HCT116 (cell line): ENCODE results near the gene TBRG4. TPM values are rescaled to one million over a fixed set of nuclear protein-coding genes. Genes with fewer than 3 reads are reported as not detected.

Experiments used
- ATAC-seq: fragments of 200-7000 bp; cut with Tn5 transposase; 2 replicates; pipeline ENCODE4 v1.9.1; 2020; ENCODE audit warnings: mild to moderate bottlenecking, moderate library complexity
- BruUV-seq: library from RNA; stranded (reverse); fragments of 400-500 nt; replicated peaks from 2 replicates; lab custom pipeline; 2021; lab: Mats Ljungman, UMichigan
- CTCF ChIA-PET: fragments of 300-600 bp; sonication (Branson Sonifier 250); formaldehyde crosslinking; loops from one replicate; lab custom pipeline; 2021; ENCODE audit warnings: antibody characterized with exemption; lab: Charles Lee
- POLR2A ChIA-PET: fragments of 300-600, 350-600 bp; sonication (Branson Sonifier 250); formaldehyde crosslinking; loops from one replicate; lab custom pipeline; 2021; ENCODE audit warnings: antibody characterized with exemption; lab: Charles Lee
- RAD21 ChIA-PET, 2 experiments: fragments of 300-600 bp; sonication (Branson Sonifier 250); formaldehyde crosslinking; loops; one replicate each; lab custom pipeline; 2023; ENCODE audit warnings: low total read pairs in 2 of 2; ENCODE audit not compliant: uncharacterized antibody in 2 of 2, unreplicated experiment in 2 of 2, low non-redundant PET in 1 of 2; lab: Charles Lee
- DNase-seq: peaks from one replicate; pipeline ENCODE4 v3.0.0-alpha.2; 2010; ENCODE audit warnings: low read depth, low spot score
- H2AFZ ChIP-seq: fragments of 200-600 bp; shearing (Covaris generic), sonication (generic); 2 replicates; pipeline ENCODE4 v1.6.1; 2017; ENCODE audit warnings: low read depth, mixed run types, mixed read lengths, antibody characterized with exemption, low read length; ENCODE audit not compliant: poor library complexity, severe bottlenecking
- H3K27ac ChIP-seq: 2 replicates; pipeline ENCODE4 v1.5.1; 2012; ENCODE audit warnings: low read depth, low read length
- H3K27me3 ChIP-seq: fragments of 200-600 bp; sonication (generic); 2 replicates; pipeline ENCODE4 v1.6.1; 2016; ENCODE audit warnings: mixed run types, low read length, mixed read lengths; ENCODE audit not compliant: insufficient read depth
- H3K36me3 ChIP-seq, 2 experiments: fragments of 200-500 bp in 1 of 2; fragments of 200-600 bp in 1 of 2; sonication (Bioruptor generic) in 1 of 2; sonication (generic) in 1 of 2; 2 replicates each; pipeline versions ENCODE4 v1.5.1 to v1.6.1; 2014 to 2016; ENCODE audit warnings: low read length in 2 of 2, inconsistent platforms in 1 of 2, mixed read lengths in 1 of 2, mixed run types in 1 of 2; ENCODE audit not compliant: insufficient read depth in 2 of 2, control insufficient read depth in 1 of 2
- H3K4me1 ChIP-seq, 2 experiments: fragments of 200-600 bp in 1 of 2; sonication (generic) in 1 of 2; 2 replicates each; pipeline versions ENCODE4 v1.5.1 to v1.6.1; 2012 to 2017; ENCODE audit warnings: low read length in 2 of 2, inconsistent platforms in 1 of 2, mild to moderate bottlenecking in 1 of 2, mixed read lengths in 1 of 2, mixed run types in 1 of 2, moderate library complexity in 1 of 2; ENCODE audit not compliant: insufficient read depth in 2 of 2, control insufficient read depth in 1 of 2
- H3K4me2 ChIP-seq: fragments of 200-600 bp; sonication (generic); 2 replicates; pipeline ENCODE4 v1.6.1; 2017; ENCODE audit warnings: mixed run types, low read length, mixed read lengths
- H3K4me3 ChIP-seq, 2 experiments: fragments of 200-600 bp in 1 of 2; sonication (generic) in 1 of 2; replicated peaks in 1 of 2; 2 replicates each; pipeline ENCODE4 v1.5.1; 2011 to 2016; ENCODE audit warnings: low read length in 2 of 2, control low read depth in 1 of 2, low read depth in 1 of 2, mild to moderate bottlenecking in 1 of 2, mixed read lengths in 1 of 2, mixed run types in 1 of 2
- H3K79me2 ChIP-seq: fragments of 200-600 bp; sonication (generic); 2 replicates; pipeline ENCODE4 v1.6.1; 2017; ENCODE audit warnings: mild to moderate bottlenecking, mixed run types, low read length, moderate library complexity, mixed read lengths; ENCODE audit not compliant: insufficient read depth
- H3K9ac ChIP-seq: fragments of 200-600 bp; sonication (generic); 2 replicates; pipeline ENCODE4 v1.6.1; 2016; ENCODE audit warnings: low read length, mixed read lengths
- H3K9me2 ChIP-seq: fragments of 200-600 bp; sonication (generic), shearing (Covaris generic); 2 replicates; pipeline ENCODE4 v1.6.1; 2017; ENCODE audit warnings: mixed run types, mild to moderate bottlenecking, moderate library complexity; ENCODE audit not compliant: insufficient read depth
- H3K9me3 ChIP-seq, 2 experiments: fragments of 200-500 bp in 1 of 2; fragments of 200-600 bp in 1 of 2; sonication (Bioruptor generic) in 1 of 2; sonication (generic) in 1 of 2; 2 replicates each; pipeline ENCODE4 v1.6.1; 2014 to 2017; ENCODE audit warnings: low read length in 2 of 2, mixed read lengths in 2 of 2, inconsistent platforms in 1 of 2, low read depth in 1 of 2, mild to moderate bottlenecking in 1 of 2, mixed run types in 1 of 2, moderate library complexity in 1 of 2; ENCODE audit not compliant: control insufficient read depth in 1 of 2, insufficient read depth in 1 of 2
- H4K20me1 ChIP-seq: fragments of 200-600 bp; sonication (generic), shearing (Covaris generic); 2 replicates; pipeline ENCODE4 v1.6.1; 2017; ENCODE audit warnings: mixed run types, mild to moderate bottlenecking, moderate library complexity; ENCODE audit not compliant: insufficient read depth
- ATF3 ChIP-seq: IDR thresholded peaks from 2 replicates; pipeline ENCODE4 v1.6.1; 2012
- CEBPB ChIP-seq: IDR thresholded peaks from 2 replicates; pipeline ENCODE4 v1.6.1; 2012; ENCODE audit warnings: low read depth
- EGR1 ChIP-seq: IDR thresholded peaks from 2 replicates; pipeline ENCODE4 v1.6.1; 2012; ENCODE audit warnings: low read depth
- ELF1 ChIP-seq: IDR thresholded peaks from 2 replicates; pipeline ENCODE4 v1.6.1; 2012; ENCODE audit warnings: low read depth, borderline replicate concordance
- EZH2 ChIP-seq: fragments of 200-600 bp; sonication (generic); IDR thresholded peaks from 2 replicates; pipeline ENCODE4 v1.6.1; 2017; ENCODE audit warnings: antibody characterized with exemption, mixed run types
- FOSL1 ChIP-seq: IDR thresholded peaks from 2 replicates; pipeline ENCODE4 v1.6.1; 2012; ENCODE audit warnings: low read depth
- SP1 ChIP-seq: IDR thresholded peaks from 2 replicates; pipeline ENCODE4 v1.6.1; 2012; ENCODE audit warnings: low read depth
- ZBTB33 ChIP-seq: IDR thresholded peaks from 2 replicates; pipeline ENCODE4 v1.6.1; 2011; ENCODE audit warnings: mild to moderate bottlenecking, low read length, moderate library complexity; ENCODE audit not compliant: insufficient replicate concordance; ENCODE audit errors: extremely low read depth
- ZFX ChIP-seq: fragments of 450-650 bp; IDR thresholded peaks from 2 replicates; pipeline ENCODE4 v1.6.1; 2017
- intact Hi-C: fragments of 100-400 bp; cut with micrococcal nuclease; formaldehyde crosslinking; loops from 2 replicates; pipeline ENCODE4 v1.10.0; 2022
- total RNA-seq: library from RNA; stranded (reverse); gene quantifications from one replicate; pipeline ENCODE4 v1.2.1, GENCODE V29; 2021; ENCODE audit not compliant: unreplicated experiment

The TBRG4 gene
- total RNA-seq, 1 experiment from 2014 or later, result 136 TPM

GRCh38 chr7:45092100-45092930 is 19.2 kb downstream of the TBRG4 start:
- ATAC-seq (peak; percentile 78), DNase-seq (no peak)
- no TSS peak for BruUV-seq
- no peaks in the 10 kb centered on the region for H3K27me3 ChIP-seq
- CTCF ChIA-PET, result no interaction called here
- TF ChIP-seq EGR1 (no peak), SP1 (no peak), ZBTB33 (no peak), FOSL1 (no peak), ELF1 (no peak), ZFX (no peak), CEBPB (no peak), ATF3 (no peak), EZH2 (no peak)
- peak overlapping the region; percentile 49 for H3K4me2 ChIP-seq
- no peaks in the 10 kb centered on the region for H3K79me2 ChIP-seq
- POLR2A ChIA-PET, result interaction anchor here (1.5 kb wide), 1 partner anchor 18 kb away, joined by 3 read pairs; no protein-coding TSS in a partner anchor
- peak overlapping the region; percentile 19 for H2AFZ ChIP-seq
- RAD21 ChIA-PET, result no interaction called here
- H3K9me2 ChIP-seq, result no peaks in the 10 kb centered on the region
- no peak overlapping the region for H3K4me3 ChIP-seq
- no peaks in the 10 kb centered on the region for H3K36me3 ChIP-seq
- H3K27ac ChIP-seq, result no peak overlapping the region
- H3K4me1 ChIP-seq, result peaks cover 8 to 14% of the 10 kb centered on the region in 2 experiments
- intact Hi-C loops, result no loop called here
- H4K20me1 ChIP-seq, result no peaks in the 10 kb centered on the region
- H3K9me3 ChIP-seq, result 0 out of 4 replicates have a peak, but pooled peaks cover 0 to 3% of the 10 kb centered on the region in 2 experiments
- H3K9ac ChIP-seq, result no peak overlapping the region
